GM12873 (cell line): ENCODE data around the gene ARHGAP22.

Experiments
- CTCF ChIP-seq: IDR thresholded peaks from 2 replicates; pipeline ENCODE4 v1.5.1; 2012; ENCODE audit warnings: low read depth, mild to moderate bottlenecking, moderate library complexity, low read length, control low read depth; ENCODE audit not compliant: insufficient read depth; ENCODE audit errors: missing control alignments

The ARHGAP22 gene

GRCh38 chr10:48568131-48568530 lies 36.7 kb downstream of the ARHGAP22 start:
- no peak for TF ChIP-seq CTCF

DNA sequence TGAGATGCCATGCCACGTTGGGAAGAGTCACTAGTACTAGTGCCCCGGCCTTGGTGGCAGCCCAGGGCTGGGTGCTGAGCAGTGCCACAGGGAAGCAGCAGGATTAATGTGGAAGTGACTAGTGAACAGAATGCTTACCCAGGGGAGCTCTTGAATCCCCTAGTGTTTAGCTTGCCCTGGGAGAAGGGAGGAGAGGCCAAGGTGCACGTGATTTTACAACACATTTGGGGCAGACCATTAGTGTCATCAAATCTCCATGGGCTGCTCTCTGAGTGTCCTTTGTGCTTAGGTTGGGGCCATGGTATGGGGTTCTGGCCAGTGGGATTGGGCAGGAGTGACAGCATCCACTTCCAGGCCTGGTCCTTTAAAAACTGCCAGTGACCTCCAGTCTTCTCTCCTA lies 37.5 kb downstream of the ARHGAP22 start:
- TF ChIP-seq CTCF, result no peak

GRCh38 chr10:48564466-48565160 lies 40.3 kb downstream of the ARHGAP22 start:
- TF ChIP-seq CTCF, result no peak

DNA sequence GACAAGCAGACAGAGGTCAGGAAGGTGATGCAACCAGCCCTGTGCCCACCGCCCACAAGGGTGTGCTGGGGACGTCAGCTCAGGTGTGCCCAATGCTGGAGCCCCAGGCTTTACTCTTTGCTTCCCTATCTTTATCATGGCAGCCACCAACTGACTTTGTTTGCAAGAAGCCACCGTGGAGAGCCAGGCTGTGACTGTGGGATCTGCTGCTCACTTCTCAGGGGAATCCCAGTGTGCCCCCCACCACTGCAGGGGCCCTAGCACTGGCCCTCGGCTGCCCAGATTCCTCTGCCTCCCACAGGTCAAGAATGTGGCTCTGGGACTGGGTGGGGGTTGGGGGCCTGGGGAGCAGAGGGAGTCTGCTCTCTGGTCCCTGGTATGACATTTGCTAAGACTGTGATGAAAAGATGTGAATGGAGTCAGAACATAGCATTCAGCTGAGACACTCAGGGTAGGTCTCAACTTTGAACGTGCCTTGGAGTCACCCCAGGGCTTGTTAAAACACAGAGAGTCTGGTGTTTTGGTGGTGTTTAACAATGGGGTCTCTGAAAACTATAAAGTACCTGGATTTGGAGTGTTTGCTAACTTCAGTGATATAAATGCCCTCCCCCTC lies 47.3 kb downstream of the ARHGAP22 start:
- TF ChIP-seq CTCF, result no peak

GRCh38 chr10:48556713-48557112 lies 48.2 kb downstream of the ARHGAP22 start:
- no peak for TF ChIP-seq CTCF

DNA sequence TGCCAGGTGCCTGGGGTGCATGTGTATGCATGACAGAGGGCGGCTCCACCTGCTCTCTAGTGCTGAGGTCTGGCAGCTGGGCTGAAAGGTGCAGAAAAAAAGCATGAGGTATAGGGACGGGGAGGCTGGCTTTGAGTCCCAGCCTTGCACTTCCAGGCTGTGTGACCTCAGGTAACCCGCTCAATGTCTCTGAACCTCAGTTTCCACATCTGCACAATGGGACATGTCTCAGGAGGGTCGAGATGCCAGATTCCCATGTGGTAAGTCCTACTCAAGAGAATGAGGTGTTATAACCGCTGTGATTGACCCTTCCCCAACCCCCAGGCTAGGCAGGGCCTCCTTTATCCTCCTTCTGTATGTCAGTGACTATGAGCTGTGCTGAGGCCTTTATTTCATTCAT lies 48.8 kb downstream of the ARHGAP22 start:
- TF ChIP-seq CTCF, result no peak

DNA sequence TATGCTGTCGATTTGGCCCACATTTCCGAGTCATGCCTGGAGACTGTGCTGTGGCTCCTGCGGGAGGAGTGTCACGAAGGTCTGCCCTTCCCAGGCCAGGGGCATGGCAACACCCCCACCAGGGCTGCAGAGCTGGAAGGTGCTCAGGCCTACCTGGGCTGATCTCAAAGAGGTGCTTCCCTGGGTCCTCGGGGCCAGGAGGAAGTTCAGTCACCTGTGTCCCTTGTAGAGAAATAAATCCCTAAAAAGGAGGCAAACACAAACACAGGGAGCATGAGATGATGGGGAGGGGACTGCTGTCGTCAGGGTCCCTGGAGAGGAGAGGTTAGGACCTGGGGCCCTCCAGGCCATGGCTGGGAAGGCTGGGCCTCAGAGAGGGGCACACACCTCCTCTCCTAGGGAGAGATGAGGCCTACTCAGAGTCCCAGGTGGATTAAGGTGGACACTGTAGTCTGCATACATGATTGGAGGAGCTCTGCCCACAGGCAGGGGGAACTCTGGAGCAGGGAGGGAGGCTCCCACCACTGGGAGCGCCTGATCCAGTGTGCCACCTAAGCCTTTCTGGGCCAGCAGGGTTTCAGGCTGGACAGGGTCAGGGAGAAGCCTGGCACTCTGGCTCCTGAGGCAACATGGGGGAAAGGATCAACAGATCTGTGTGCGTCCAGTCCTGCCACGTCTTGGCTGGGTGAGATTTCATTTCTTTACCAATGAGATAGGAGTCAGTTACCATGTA lies 49.4 kb downstream of the ARHGAP22 start:
- no peak for TF ChIP-seq CTCF
